ENCODE data around the gene EID2.

- TF ChIP-seq CTCF (conservative IDR thresholded peaks at IDR 0.05; ENCODE audit: low read length) (no peak), EZH2phosphoT487 (IDR thresholded peaks at IDR 0.05; ENCODE audit: borderline replicate concordance, low read depth, low read length) (no peak)
These were observed 30.7 kb downstream of the EID2 start for GRCh38 chr19:39509233-39509632.

All from OCI-LY7 (cell line).